ENCODE data around the gene COA1. TPM values are rescaled to one million over a fixed set of nuclear protein-coding genes. Genes with fewer than 3 reads are reported as not detected.

COA1 gene
- total and polyA plus RNA-seq, 8 donors, result 41.5 to 89.2 (median 75.6) TPM

DNA sequence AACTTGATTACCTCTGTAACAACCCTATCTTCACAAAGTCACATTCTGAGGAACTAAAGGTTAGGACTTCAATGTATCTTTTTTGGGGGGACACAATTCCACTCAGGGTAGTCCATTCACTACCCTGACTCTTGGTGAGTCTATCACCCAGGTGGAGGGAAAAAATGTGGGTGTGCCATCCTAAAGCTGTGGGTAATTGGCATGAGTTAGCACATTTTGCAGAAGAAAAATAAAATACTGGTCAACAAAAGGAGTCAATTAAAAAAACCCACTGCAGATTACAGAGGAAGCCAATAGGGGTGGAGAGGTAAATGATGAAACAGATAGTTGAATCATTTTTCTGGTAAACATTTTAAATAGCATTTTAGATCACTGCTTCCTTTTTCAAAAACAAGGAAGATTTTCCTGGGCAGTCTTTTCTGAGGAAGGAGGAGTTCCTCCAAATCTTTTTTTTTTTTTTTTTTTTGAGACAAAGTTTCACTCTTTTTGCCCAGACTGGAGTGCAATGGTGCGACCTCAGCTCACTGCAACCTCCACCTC, 24.0 kb upstream of the COA1 start:
- intact Hi-C loops (cut with DNase I), result no loop called here
- H3K27me3 ChIP-seq, result no peaks in the 10 kb centered on the region
- H3K4me1 ChIP-seq, result peaks cover 0 to 54% of the 10 kb centered on the region in 2 donors
- no peak overlapping the region for H3K27ac ChIP-seq
- no peaks in the 10 kb centered on the region for H3K9me3 ChIP-seq
- ATAC-seq (no peak), DNase-seq (no peak)
- no peaks in the 10 kb centered on the region for H3K36me3 ChIP-seq
- TF ChIP-seq, protein P1, sequence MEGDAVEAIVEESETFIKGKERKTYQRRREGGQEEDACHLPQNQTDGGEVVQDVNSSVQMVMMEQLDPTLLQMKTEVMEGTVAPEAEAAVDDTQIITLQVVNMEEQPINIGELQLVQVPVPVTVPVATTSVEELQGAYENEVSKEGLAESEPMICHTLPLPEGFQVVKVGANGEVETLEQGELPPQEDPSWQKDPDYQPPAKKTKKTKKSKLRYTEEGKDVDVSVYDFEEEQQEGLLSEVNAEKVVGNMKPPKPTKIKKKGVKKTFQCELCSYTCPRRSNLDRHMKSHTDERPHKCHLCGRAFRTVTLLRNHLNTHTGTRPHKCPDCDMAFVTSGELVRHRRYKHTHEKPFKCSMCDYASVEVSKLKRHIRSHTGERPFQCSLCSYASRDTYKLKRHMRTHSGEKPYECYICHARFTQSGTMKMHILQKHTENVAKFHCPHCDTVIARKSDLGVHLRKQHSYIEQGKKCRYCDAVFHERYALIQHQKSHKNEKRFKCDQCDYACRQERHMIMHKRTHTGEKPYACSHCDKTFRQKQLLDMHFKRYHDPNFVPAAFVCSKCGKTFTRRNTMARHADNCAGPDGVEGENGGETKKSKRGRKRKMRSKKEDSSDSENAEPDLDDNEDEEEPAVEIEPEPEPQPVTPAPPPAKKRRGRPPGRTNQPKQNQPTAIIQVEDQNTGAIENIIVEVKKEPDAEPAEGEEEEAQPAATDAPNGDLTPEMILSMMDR (IDR thresholded peaks at IDR 0.05), result no peak
- H3K4me3 ChIP-seq, result no peak overlapping the region

DNA sequence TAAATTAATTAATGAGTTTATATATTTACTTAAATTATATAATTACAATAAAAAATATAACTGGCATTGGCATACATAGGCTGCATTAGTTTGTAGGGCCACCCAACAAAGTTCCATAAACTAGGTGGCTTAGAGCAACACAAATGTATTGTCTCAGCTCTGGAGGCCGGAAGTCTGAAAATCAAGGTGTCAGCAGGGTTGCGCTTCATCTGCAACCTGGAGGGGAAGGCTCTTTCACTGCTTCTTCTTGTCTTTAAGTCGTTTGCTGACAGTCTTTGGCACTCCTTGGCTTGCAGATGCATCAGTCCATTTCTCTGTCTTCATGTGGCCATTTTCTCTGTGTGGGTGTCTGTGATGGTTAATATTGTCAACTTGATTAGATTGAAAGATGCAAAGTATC, 23.1 kb upstream of the COA1 start:
- peaks cover 0 to 45% of the 10 kb centered on the region in 2 donors for H3K4me1 ChIP-seq
- intact Hi-C loops (cut with DNase I), result no loop called here
- H3K27ac ChIP-seq, result no peak overlapping the region

GRCh38 chr7:43750016-43750887, 20.9 kb upstream of the COA1 start:
- TF ChIP-seq, protein P1 (IDR thresholded peaks at IDR 0.05), result no peak
- DNase-seq (peak in 2 of 4 donors; percentile 88 to 93), ATAC-seq (peak; percentile 52)
- H3K27ac ChIP-seq, result no peak overlapping the region
- H3K27me3 ChIP-seq, result no peaks in the 10 kb centered on the region
- no peaks in the 10 kb centered on the region for H3K9me3 ChIP-seq
- H3K36me3 ChIP-seq, result no peaks in the 10 kb centered on the region
- H3K4me1 ChIP-seq, result peaks cover 0 to 23% of the 10 kb centered on the region in 2 donors
- intact Hi-C loops (cut with DNase I), result no loop called here
- H3K4me3 ChIP-seq, result no peak overlapping the region

More for the DNA sequence above, 23.1 kb upstream of the COA1 start:
- TF ChIP-seq, protein P1 (IDR thresholded peaks at IDR 0.05), result no peak
- H3K9me3 ChIP-seq, result no peaks in the 10 kb centered on the region
- ATAC-seq (no peak), DNase-seq (no peak)
- no peaks in the 10 kb centered on the region for H3K36me3 ChIP-seq
- no peaks in the 10 kb centered on the region for H3K27me3 ChIP-seq
- H3K4me3 ChIP-seq, result no peak overlapping the region

GRCh38 chr7:43749383-43749940, 20.1 kb upstream of the COA1 start:
- no peaks in the 10 kb centered on the region for H3K9me3 ChIP-seq
- no peak overlapping the region for H3K4me3 ChIP-seq
- ATAC-seq, result no peak

More at GRCh38 chr7:43749383-43749940, 20.1 kb upstream of the COA1 start:
- no peak overlapping the region for H3K27ac ChIP-seq
- H3K36me3 ChIP-seq, result no peaks in the 10 kb centered on the region
- TF ChIP-seq, protein P1 (IDR thresholded peaks at IDR 0.05), result no peak
- H3K27me3 ChIP-seq, result no peaks in the 10 kb centered on the region
- intact Hi-C loops (cut with DNase I), result no loop called here
- peaks cover 0 to 17% of the 10 kb centered on the region in 2 donors for H3K4me1 ChIP-seq
- DNase-seq, result no peak
